Stimulated activated memory B cell treated with anti-CD40 and anti-IgM and Interleukin-4, amounts not matched to agents 10 μg/mL and 1 μg/mL and 100 μg/mL, for 72 hours (primary cell): ENCODE results near the gene RFTN1.

ENCODE experiments used
- ATAC-seq: fragments of 150-1000 bp; cut with Tn5 transposase; 2 replicates; pipeline ENCODE4 v1.10.0; 2021
- H3K27ac Mint-ChIP-seq: one replicate; pipeline ENCODE4 v1.8.0; 2022; ENCODE audit warnings: mild to moderate bottlenecking, mixed read lengths
- H3K27me3 Mint-ChIP-seq: one replicate; pipeline ENCODE4 v1.8.0; 2022; ENCODE audit warnings: mixed read lengths
- H3K36me3 Mint-ChIP-seq: one replicate; pipeline ENCODE4 v1.8.0; 2022; ENCODE audit warnings: mixed read lengths
- H3K4me1 Mint-ChIP-seq: one replicate; pipeline ENCODE4 v1.8.0; 2022; ENCODE audit warnings: mixed read lengths
- H3K4me3 Mint-ChIP-seq: one replicate; pipeline ENCODE4 v1.8.0; 2022; ENCODE audit warnings: mild to moderate bottlenecking, moderate library complexity, mixed read lengths
- H3K9me3 Mint-ChIP-seq: one replicate; pipeline ENCODE4 v1.8.0; 2022; ENCODE audit warnings: mixed read lengths

The RFTN1 gene

GRCh38 chr3:16514755-16515353 is 1.4 kb upstream of the RFTN1 start:
- no peaks in the 10 kb centered on the region for H3K27me3 Mint-ChIP-seq
- no peaks in the 10 kb centered on the region for H3K9me3 Mint-ChIP-seq
- peak overlapping the region; percentile 100 for H3K27ac Mint-ChIP-seq
- peaks cover 45% of the 10 kb centered on the region for H3K36me3 Mint-ChIP-seq
- peak overlapping the region; percentile 99 for H3K4me3 Mint-ChIP-seq
- peaks cover 83% of the 10 kb centered on the region for H3K4me1 Mint-ChIP-seq
- ATAC-seq = no peak

- peak overlapping the region; percentile 100 for H3K27ac Mint-ChIP-seq
- no peaks in the 10 kb centered on the region for H3K9me3 Mint-ChIP-seq
- no peaks in the 10 kb centered on the region for H3K27me3 Mint-ChIP-seq
Measured at GRCh38 chr3:16514021-16514700, 662 bp upstream of the RFTN1 start.

GRCh38 chr3:16512435-16513140 is 911 bp downstream of the RFTN1 start:
- Mint-ChIP-seq H3K9me3 (peaks cover 2% of the 10 kb centered on the region), H3K4me3 (peak overlapping the region; percentile 99), H3K27me3 (peaks cover 5% of the 10 kb centered on the region), H3K4me1 (peaks cover 79% of the 10 kb centered on the region), H3K27ac (peak overlapping the region; percentile 100), H3K36me3 (peaks cover 50% of the 10 kb centered on the region)
- peak; percentile 69 for ATAC-seq

More at GRCh38 chr3:16514021-16514700, 662 bp upstream of the RFTN1 start:
- Mint-ChIP-seq H3K4me1 (peaks cover 79% of the 10 kb centered on the region), H3K36me3 (peaks cover 45% of the 10 kb centered on the region), H3K4me3 (peak overlapping the region; percentile 99)
- ATAC-seq = no peak

- Mint-ChIP-seq H3K27me3 (peaks cover 10% of the 10 kb centered on the region), H3K36me3 (peaks cover 57% of the 10 kb centered on the region), H3K27ac (peak overlapping the region; percentile 100), H3K4me1 (peaks cover 80% of the 10 kb centered on the region), H3K4me3 (peak overlapping the region; percentile 99), H3K9me3 (peaks cover 4% of the 10 kb centered on the region)
- peak; percentile 81 for ATAC-seq
Measured at GRCh38 chr3:16511681-16512434, 1.6 kb downstream of the RFTN1 start.

GRCh38 chr3:16510620-16511319 is 2.7 kb downstream of the RFTN1 start:
- Mint-ChIP-seq H3K9me3 (peaks cover 4% of the 10 kb centered on the region), H3K4me3 (peak overlapping the region; percentile 99), H3K4me1 (peaks cover 80% of the 10 kb centered on the region), H3K36me3 (peaks cover 67% of the 10 kb centered on the region), H3K27ac (peak overlapping the region; percentile 100), H3K27me3 (peaks cover 10% of the 10 kb centered on the region)
- ATAC-seq = peak; percentile 20

GRCh38 chr3:16509721-16510619 is 3.5 kb downstream of the RFTN1 start:
- Mint-ChIP-seq H3K9me3 (peaks cover 4% of the 10 kb centered on the region), H3K27me3 (peaks cover 10% of the 10 kb centered on the region), H3K36me3 (peaks cover 74% of the 10 kb centered on the region), H3K4me3 (peak overlapping the region; percentile 99), H3K4me1 (peaks cover 79% of the 10 kb centered on the region), H3K27ac (peak overlapping the region; percentile 100)
- ATAC-seq = peak; percentile 32

GRCh38 chr3:16508591-16508995 is 4.9 kb downstream of the RFTN1 start:
- peaks cover 81% of the 10 kb centered on the region for H3K4me1 Mint-ChIP-seq
- peak overlapping the region; percentile 60 for H3K4me3 Mint-ChIP-seq
- H3K36me3 Mint-ChIP-seq = peaks cover 75% of the 10 kb centered on the region
- H3K9me3 Mint-ChIP-seq = peaks cover 4% of the 10 kb centered on the region
- H3K27me3 Mint-ChIP-seq = peaks cover 14% of the 10 kb centered on the region
- no peak for ATAC-seq
- peak overlapping the region; percentile 100 for H3K27ac Mint-ChIP-seq

- Mint-ChIP-seq H3K4me3 (peak overlapping the region; percentile 60), H3K27me3 (peaks cover 17% of the 10 kb centered on the region), H3K9me3 (peaks cover 4% of the 10 kb centered on the region), H3K27ac (peak overlapping the region; percentile 100), H3K36me3 (peaks cover 77% of the 10 kb centered on the region), H3K4me1 (peaks cover 85% of the 10 kb centered on the region)
- no peak for ATAC-seq
Measured at GRCh38 chr3:16508243-16508578, 5.3 kb downstream of the RFTN1 start.

GRCh38 chr3:16507578-16508242 is 5.8 kb downstream of the RFTN1 start:
- H3K9me3 Mint-ChIP-seq = peaks cover 4% of the 10 kb centered on the region
- ATAC-seq = no peak
- peaks cover 90% of the 10 kb centered on the region for H3K4me1 Mint-ChIP-seq
- H3K27me3 Mint-ChIP-seq = peaks cover 19% of the 10 kb centered on the region
- H3K4me3 Mint-ChIP-seq = peak overlapping the region; percentile 60
- H3K27ac Mint-ChIP-seq = peak overlapping the region; percentile 100
- H3K36me3 Mint-ChIP-seq = peaks cover 77% of the 10 kb centered on the region

- peaks cover 4% of the 10 kb centered on the region for H3K9me3 Mint-ChIP-seq
- H3K4me1 Mint-ChIP-seq = peaks cover 92% of the 10 kb centered on the region
- H3K36me3 Mint-ChIP-seq = peaks cover 77% of the 10 kb centered on the region
- no peak for ATAC-seq
- H3K4me3 Mint-ChIP-seq = peak overlapping the region; percentile 60
- peaks cover 19% of the 10 kb centered on the region for H3K27me3 Mint-ChIP-seq
- peak overlapping the region; percentile 100 for H3K27ac Mint-ChIP-seq
Measured at GRCh38 chr3:16506884-16507577, 6.5 kb downstream of the RFTN1 start.

- peak overlapping the region; percentile 100 for H3K27ac Mint-ChIP-seq
- H3K27me3 Mint-ChIP-seq = peaks cover 19% of the 10 kb centered on the region
- peaks cover 89% of the 10 kb centered on the region for H3K4me1 Mint-ChIP-seq
- H3K4me3 Mint-ChIP-seq = peak overlapping the region; percentile 7
- H3K9me3 Mint-ChIP-seq = peaks cover 4% of the 10 kb centered on the region
- ATAC-seq = no peak
- peaks cover 73% of the 10 kb centered on the region for H3K36me3 Mint-ChIP-seq
Measured at GRCh38 chr3:16506451-16506850, 7.0 kb downstream of the RFTN1 start.

- Mint-ChIP-seq H3K9me3 (peaks cover 4% of the 10 kb centered on the region), H3K36me3 (peaks cover 78% of the 10 kb centered on the region), H3K27me3 (peaks cover 19% of the 10 kb centered on the region), H3K4me1 (peaks cover 71% of the 10 kb centered on the region), H3K27ac (peak overlapping the region; percentile 100), H3K4me3 (peak overlapping the region; percentile 43)
- ATAC-seq = no peak
Measured at GRCh38 chr3:16504692-16505091, 8.8 kb downstream of the RFTN1 start.

- H3K36me3 Mint-ChIP-seq = peaks cover 79% of the 10 kb centered on the region
Measured at GRCh38 chr3:16504242-16504641, 9.3 kb downstream of the RFTN1 start.

More at GRCh38 chr3:16504242-16504641, 9.3 kb downstream of the RFTN1 start:
- ATAC-seq = peak; percentile 89
- Mint-ChIP-seq H3K27me3 (peaks cover 19% of the 10 kb centered on the region), H3K27ac (peak overlapping the region; percentile 100), H3K4me1 (peaks cover 70% of the 10 kb centered on the region), H3K9me3 (peaks cover 4% of the 10 kb centered on the region), H3K4me3 (peak overlapping the region; percentile 28)
